Testis (tissue), 3 donors: Measurements from ENCODE around the gene FCAMR. TPM values are rescaled to one million over a fixed set of nuclear protein-coding genes. Genes with fewer than 3 reads are reported as not detected.

ENCODE experiments used
- DNase-seq: peaks from one replicate; pipeline ENCODE4 v3.0.0-alpha.2; 2019
- H3K27ac ChIP-seq, 2 donors: fragments of 200-600 bp; sonication (generic); one replicate each; pipeline ENCODE4 v1.5.1; 2019
- H3K27me3 ChIP-seq: fragments of 200-600 bp; sonication (generic); one replicate; pipeline ENCODE4 v1.5.1; 2019
- H3K36me3 ChIP-seq: fragments of 200-600 bp; sonication (generic); one replicate; pipeline ENCODE4 v1.5.1; 2017; ENCODE audit warnings: low read depth; ENCODE audit errors: missing control alignments
- H3K4me1 ChIP-seq: fragments of 200-600 bp; sonication (generic); one replicate; pipeline ENCODE4 v1.5.1; 2019
- H3K4me3 ChIP-seq, 2 donors: fragments of 200-600 bp; sonication (generic); one replicate each; pipeline ENCODE4 v1.5.1; 2017 to 2019
- H3K9me3 ChIP-seq: fragments of 200-600 bp; sonication (generic); one replicate; pipeline ENCODE4 v1.5.1; 2017
- POLR2A ChIP-seq: fragments of 450-650 bp; IDR thresholded peaks from one replicate; pipeline ENCODE4 v1.6.1; 2017; ENCODE audit warnings: antibody characterized with exemption, mild to moderate bottlenecking, moderate library complexity
- WGBS, 2 donors: methylation state at CpG; one replicate each; pipeline ENCODE4 v1.1.5; 2018; 5-methylcytosine and 5-hydroxymethylcytosine counted together
- intact Hi-C: fragments of 100-400 bp; cut with DNase I; formaldehyde crosslinking; loops from one replicate; pipeline ENCODE4 v1.15.1; 2023; ENCODE audit warnings: low total_unique reads
- polyA plus RNA-seq: library from polyadenylated mRNA; stranded (reverse); fragments of 350-450 nt; fragmentation: Illumina TruSeq; extraction: RNeasy Lipid Tissue Mini Kit (QIAGEN cat#74804); gene quantifications from one replicate; pipeline ENCODE4 v1.2.3, GENCODE V29; 2014; ENCODE audit warnings: low read depth, low replicate concordance; ENCODE audit not compliant: insufficient read depth
- total RNA-seq, 2 donors: library from RNA; depleted of rRNA; stranded (reverse); fragments of >200 nt; gene quantifications; one replicate each; pipeline ENCODE4 v1.2.3, GENCODE V29; 2016
- TF ChIP-seq, protein P1 (sequence below), 3 experiments: fragments of 450-650 bp in 2 of 3; fragments of 200-600 bp in 1 of 3; sonication (generic) in 1 of 3; IDR thresholded peaks; one replicate each; pipeline ENCODE4 v1.5.1; 2016 to 2019; ENCODE audit warnings: antibody characterized with exemption in 3 of 3, mild to moderate bottlenecking in 2 of 3, moderate library complexity in 1 of 3

FCAMR gene
- total and polyA plus RNA-seq, 3 donors from 2014 or later, result 0.31 to 0.41 TPM; not detected in 1

- no peaks in the 10 kb centered on the region for H3K27me3 ChIP-seq
- intact Hi-C loops, result no loop called here
- DNase-seq, result no peak
- H3K27ac ChIP-seq, result no peak overlapping the region
- 53 to 78% methylated on average over 1 of the region's 1 CpG for WGBS, 2 donors
- H3K36me3 ChIP-seq, result no peaks in the 10 kb centered on the region
- H3K4me1 ChIP-seq, result no peaks in the 10 kb centered on the region
- no peak overlapping the region for H3K4me3 ChIP-seq
- no peaks in the 10 kb centered on the region for H3K9me3 ChIP-seq
- TF ChIP-seq POLR2A, result no peak
- TF ChIP-seq, protein P1, sequence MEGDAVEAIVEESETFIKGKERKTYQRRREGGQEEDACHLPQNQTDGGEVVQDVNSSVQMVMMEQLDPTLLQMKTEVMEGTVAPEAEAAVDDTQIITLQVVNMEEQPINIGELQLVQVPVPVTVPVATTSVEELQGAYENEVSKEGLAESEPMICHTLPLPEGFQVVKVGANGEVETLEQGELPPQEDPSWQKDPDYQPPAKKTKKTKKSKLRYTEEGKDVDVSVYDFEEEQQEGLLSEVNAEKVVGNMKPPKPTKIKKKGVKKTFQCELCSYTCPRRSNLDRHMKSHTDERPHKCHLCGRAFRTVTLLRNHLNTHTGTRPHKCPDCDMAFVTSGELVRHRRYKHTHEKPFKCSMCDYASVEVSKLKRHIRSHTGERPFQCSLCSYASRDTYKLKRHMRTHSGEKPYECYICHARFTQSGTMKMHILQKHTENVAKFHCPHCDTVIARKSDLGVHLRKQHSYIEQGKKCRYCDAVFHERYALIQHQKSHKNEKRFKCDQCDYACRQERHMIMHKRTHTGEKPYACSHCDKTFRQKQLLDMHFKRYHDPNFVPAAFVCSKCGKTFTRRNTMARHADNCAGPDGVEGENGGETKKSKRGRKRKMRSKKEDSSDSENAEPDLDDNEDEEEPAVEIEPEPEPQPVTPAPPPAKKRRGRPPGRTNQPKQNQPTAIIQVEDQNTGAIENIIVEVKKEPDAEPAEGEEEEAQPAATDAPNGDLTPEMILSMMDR (IDR thresholded peaks at IDR 0.05), result no peak
Observed at GRCh38 chr1:207002724-207003146, 32.5 kb upstream of the FCAMR start.

- Histone ChIP-seq H3K27ac (no peak overlapping the region), H3K9me3 (no peaks in the 10 kb centered on the region), H3K36me3 (no peaks in the 10 kb centered on the region), H3K4me3 (no peak overlapping the region), H3K27me3 (no peaks in the 10 kb centered on the region), H3K4me1 (no peaks in the 10 kb centered on the region)
- DNase-seq, result no peak
- 86 to 87% methylated on average over 5 of the region's 5 CpGs for whole genome bisulfite sequencing, 2 donors
- no peak for TF ChIP-seq POLR2A
- TF ChIP-seq, protein P1 (IDR thresholded peaks at IDR 0.05), result no peak
- intact Hi-C loops, result no loop called here
Observed at GRCh38 chr1:207001492-207002245, 31.4 kb upstream of the FCAMR start.

GRCh38 chr1:207000651-207001291, 30.5 kb upstream of the FCAMR start:
- intact Hi-C loops, result no loop called here
- 53 to 75% methylated on average over 5 of the region's 5 CpGs for WGBS, 2 donors
- H3K36me3 ChIP-seq, result no peaks in the 10 kb centered on the region
- no peaks in the 10 kb centered on the region for H3K9me3 ChIP-seq
- H3K4me1 ChIP-seq, result no peaks in the 10 kb centered on the region
- no peak overlapping the region for H3K4me3 ChIP-seq
- no peaks in the 10 kb centered on the region for H3K27me3 ChIP-seq
- no peak for DNase-seq
- TF ChIP-seq, protein P1 (IDR thresholded peaks at IDR 0.05), result no peak
- no peak for TF ChIP-seq POLR2A
- H3K27ac ChIP-seq, result no peak overlapping the region

GRCh38 chr1:206998816-206999215, 28.6 kb upstream of the FCAMR start:
- TF ChIP-seq, protein P1 (IDR thresholded peaks at IDR 0.05), result no peak
- TF ChIP-seq POLR2A, result no peak
- no peak overlapping the region for H3K27ac ChIP-seq
- DNase-seq, result no peak
- 96 to 97% methylated on average over 2 of the region's 2 CpGs for WGBS, 2 donors
- no peaks in the 10 kb centered on the region for H3K27me3 ChIP-seq
- H3K4me3 ChIP-seq, result no peak overlapping the region
- H3K36me3 ChIP-seq, result no peaks in the 10 kb centered on the region
- H3K9me3 ChIP-seq, result no peaks in the 10 kb centered on the region
- no peaks in the 10 kb centered on the region for H3K4me1 ChIP-seq
- intact Hi-C loops, result no loop called here

GRCh38 chr1:206992790-206993189, 22.5 kb upstream of the FCAMR start:
- Histone ChIP-seq H3K4me1 (no peaks in the 10 kb centered on the region), H3K27me3 (no peaks in the 10 kb centered on the region), H3K36me3 (no peaks in the 10 kb centered on the region), H3K27ac (no peak overlapping the region), H3K4me3 (no peak overlapping the region), H3K9me3 (no peaks in the 10 kb centered on the region)
- DNase-seq, result no peak
- no peak for TF ChIP-seq POLR2A
- TF ChIP-seq, protein P1 (IDR thresholded peaks at IDR 0.05), result no peak
- intact Hi-C loops, result no loop called here
